Neural cell (in vitro differentiated cells): ENCODE results near the gene SP6.

Source experiments
- CTCF ChIP-seq: fragments of 450-650 bp; IDR thresholded peaks from 2 replicates; pipeline ENCODE4 v1.5.1; 2014; ENCODE audit warnings: antibody characterized with exemption, mild to moderate bottlenecking, moderate library complexity; ENCODE audit not compliant: poor library complexity, severe bottlenecking
- EP300 ChIP-seq: fragments of 450-650 bp; conservative IDR thresholded peaks from 2 replicates; pipeline ENCODE4 v1.6.1; 2014; ENCODE audit warnings: antibody characterized with exemption, mild to moderate bottlenecking, moderate library complexity; ENCODE audit not compliant: poor library complexity, severe bottlenecking
- EZH2 ChIP-seq: fragments of 200-600, 300-800 bp; shearing (Covaris generic), sonication (generic); IDR thresholded peaks from 2 replicates; pipeline ENCODE4 v1.6.1; 2014; ENCODE audit warnings: antibody characterized with exemption, low read length, borderline replicate concordance, mild to moderate bottlenecking; ENCODE audit not compliant: insufficient read depth, poor library complexity, severe bottlenecking
- RAD21 ChIP-seq: fragments of 450-650 bp; conservative IDR thresholded peaks from 2 replicates; pipeline ENCODE4 v1.6.1; 2014; ENCODE audit warnings: antibody characterized with exemption, mild to moderate bottlenecking, moderate library complexity
- REST ChIP-seq: IDR thresholded peaks from 2 replicates; pipeline ENCODE4 v1.6.1; 2012; ENCODE audit warnings: borderline replicate concordance

GRCh38 chr17:47807421-47807820, 43.5 kb downstream of the SP6 start:
- TF ChIP-seq CTCF (no peak), RAD21 (no peak), EP300 (no peak), EZH2 (no peak), REST (no peak)
